GM10266 (cell line): ENCODE measurements around the gene GALM.
A peak's percentile ranks its signal among the peaks of the same experiment; 100 is the strongest.
"Not testable (repeated sequence)": the region's sequence is repeated elsewhere in the genome, so short reads cannot be mapped to it uniquely, and the experiment has no call there.

Source experiments
- DNase-seq: peaks from one replicate; pipeline ENCODE4 v3.0.0; 2012; ENCODE audit errors: extremely low spot score
- TF ChIP-seq, protein P1 (sequence below): IDR thresholded peaks from 2 replicates; pipeline ENCODE4 v1.5.1; 2012; ENCODE audit warnings: mild to moderate bottlenecking, low read depth; ENCODE audit not compliant: control insufficient read depth, insufficient read depth; ENCODE audit errors: missing control alignments

The GALM gene

DNA sequence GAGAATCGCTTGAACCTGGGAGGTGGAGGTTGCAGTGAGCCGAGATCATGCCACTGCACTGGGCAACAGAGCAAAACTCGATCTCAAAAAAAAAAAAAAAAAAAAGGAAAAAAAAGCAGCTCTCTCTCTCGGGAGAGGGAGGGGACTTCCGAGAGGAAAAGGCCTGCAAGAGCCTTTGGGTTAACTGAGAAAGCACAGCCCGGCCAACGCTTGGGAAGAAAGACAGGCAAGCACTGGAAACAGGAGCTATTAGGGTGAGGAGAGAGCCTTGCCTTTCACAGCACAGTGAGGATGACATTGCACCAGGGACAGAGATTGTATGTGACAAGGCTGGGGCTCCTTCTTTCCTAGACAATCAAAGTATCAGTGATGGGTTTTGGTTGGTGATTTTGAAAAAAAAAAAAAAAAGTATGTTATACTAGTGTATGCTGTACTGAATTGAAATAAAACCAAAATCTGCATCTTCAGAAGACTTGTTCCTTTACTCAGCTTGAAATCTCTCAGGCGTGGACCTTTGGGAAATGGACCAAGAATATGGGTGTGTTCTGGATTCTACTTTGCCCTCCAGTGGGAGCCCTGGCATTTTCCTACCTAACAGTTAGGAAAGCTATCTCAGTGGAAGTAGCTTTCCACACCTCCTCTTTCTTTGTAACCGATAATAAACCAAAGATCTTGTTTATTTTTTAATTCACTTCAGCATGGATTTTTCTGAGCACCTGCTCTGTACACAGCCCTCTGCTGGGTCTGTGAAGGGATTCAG lies 68.6 kb downstream of the GALM start:
- TF ChIP-seq, protein P1, sequence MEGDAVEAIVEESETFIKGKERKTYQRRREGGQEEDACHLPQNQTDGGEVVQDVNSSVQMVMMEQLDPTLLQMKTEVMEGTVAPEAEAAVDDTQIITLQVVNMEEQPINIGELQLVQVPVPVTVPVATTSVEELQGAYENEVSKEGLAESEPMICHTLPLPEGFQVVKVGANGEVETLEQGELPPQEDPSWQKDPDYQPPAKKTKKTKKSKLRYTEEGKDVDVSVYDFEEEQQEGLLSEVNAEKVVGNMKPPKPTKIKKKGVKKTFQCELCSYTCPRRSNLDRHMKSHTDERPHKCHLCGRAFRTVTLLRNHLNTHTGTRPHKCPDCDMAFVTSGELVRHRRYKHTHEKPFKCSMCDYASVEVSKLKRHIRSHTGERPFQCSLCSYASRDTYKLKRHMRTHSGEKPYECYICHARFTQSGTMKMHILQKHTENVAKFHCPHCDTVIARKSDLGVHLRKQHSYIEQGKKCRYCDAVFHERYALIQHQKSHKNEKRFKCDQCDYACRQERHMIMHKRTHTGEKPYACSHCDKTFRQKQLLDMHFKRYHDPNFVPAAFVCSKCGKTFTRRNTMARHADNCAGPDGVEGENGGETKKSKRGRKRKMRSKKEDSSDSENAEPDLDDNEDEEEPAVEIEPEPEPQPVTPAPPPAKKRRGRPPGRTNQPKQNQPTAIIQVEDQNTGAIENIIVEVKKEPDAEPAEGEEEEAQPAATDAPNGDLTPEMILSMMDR, result no peak

DNA sequence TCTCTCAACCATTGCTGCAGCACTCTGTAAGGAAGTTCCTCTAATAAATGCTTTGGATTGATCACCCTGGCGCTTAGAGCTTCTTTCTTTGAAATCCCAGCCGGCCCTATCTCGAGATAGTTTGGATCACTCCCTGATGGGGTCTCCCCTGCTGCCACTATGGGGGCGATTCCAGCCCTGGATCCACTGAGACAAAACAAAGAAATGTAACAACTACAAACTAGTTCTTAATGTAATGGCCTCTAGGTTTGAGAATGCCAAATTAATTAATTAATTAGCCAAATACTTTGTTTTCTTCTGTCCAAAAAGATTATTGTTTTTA lies 70.0 kb downstream of the GALM start:
- DNase-seq, result no peak
- TF ChIP-seq, protein P1, result no peak

More for the DNA sequence above, 68.6 kb downstream of the GALM start:
- DNase-seq, result no peak

DNA sequence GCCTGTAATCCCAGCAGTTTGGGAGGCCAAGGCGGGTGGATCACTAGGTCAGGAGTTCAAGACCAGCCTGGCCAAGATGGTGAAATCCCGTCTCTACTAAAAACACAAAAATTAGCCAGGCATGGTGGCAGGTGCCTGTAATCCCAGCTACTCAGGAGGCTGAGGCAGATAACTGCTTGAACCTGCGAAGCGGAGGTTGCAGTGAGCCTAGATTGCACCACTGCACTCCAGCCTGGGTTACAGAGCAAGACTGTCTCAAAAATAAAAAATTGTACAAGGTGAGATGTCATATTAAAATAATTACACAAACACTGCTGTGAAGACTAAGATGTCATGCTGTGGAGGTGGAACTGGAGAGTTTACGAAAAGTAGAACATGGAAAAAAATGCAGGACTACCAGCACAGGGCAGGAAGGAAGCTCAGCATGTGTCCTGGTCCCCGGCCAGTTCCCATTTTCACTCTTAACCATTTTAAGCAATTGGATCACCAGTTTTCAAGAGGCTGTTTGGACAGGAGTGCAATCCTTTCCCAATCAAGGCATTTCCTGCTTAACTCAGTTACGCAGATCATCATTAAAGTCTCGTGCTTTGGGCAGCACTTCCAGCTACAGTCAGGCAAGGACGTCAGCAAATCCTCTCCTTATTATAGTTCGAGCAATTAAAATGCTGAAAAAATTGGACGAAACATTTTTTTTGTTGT lies 71.2 kb downstream of the GALM start:
- DNase-seq, result not testable (repeated sequence)

DNA sequence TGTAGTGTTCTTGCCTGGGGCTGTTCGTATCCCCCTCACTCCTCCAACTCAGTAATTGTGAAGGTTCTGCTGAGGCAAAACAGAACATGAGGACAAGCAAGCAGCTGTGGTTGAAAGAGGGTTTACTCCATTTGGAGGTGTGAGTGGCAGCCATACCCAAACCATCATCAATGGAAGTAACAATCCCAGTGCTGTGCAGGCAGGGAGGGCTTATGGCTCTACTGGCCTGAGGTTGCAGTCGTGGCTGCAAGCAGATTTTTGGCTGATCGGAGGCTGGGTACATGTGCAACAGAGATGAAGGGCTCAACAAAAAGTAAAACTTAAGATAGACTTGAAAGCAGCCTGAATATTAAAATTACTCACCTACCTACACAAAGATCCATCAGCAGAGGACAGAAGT lies 72.0 kb downstream of the GALM start:
- TF ChIP-seq, protein P1, result no peak
- no peak for DNase-seq

DNA sequence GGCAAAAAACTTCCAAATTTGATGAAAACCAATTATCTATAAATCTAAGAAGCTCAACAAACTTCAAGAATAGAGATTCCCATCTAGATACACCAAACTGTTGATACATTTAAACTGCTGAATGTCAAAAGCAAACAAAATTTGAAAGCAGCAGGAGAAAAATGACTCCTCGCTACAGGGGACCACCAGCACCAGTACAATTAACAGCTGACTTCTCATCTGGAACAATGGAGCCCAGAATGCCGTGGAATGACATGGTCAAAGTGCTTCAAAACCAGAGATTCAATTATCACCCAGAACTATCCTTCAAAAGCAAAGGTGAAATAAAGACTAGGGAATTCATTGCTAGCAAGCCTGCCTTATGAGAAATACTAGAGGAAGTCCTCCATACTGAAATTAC lies 73.6 kb downstream of the GALM start:
- TF ChIP-seq, protein P1, result no peak
- DNase-seq, result no peak

DNA sequence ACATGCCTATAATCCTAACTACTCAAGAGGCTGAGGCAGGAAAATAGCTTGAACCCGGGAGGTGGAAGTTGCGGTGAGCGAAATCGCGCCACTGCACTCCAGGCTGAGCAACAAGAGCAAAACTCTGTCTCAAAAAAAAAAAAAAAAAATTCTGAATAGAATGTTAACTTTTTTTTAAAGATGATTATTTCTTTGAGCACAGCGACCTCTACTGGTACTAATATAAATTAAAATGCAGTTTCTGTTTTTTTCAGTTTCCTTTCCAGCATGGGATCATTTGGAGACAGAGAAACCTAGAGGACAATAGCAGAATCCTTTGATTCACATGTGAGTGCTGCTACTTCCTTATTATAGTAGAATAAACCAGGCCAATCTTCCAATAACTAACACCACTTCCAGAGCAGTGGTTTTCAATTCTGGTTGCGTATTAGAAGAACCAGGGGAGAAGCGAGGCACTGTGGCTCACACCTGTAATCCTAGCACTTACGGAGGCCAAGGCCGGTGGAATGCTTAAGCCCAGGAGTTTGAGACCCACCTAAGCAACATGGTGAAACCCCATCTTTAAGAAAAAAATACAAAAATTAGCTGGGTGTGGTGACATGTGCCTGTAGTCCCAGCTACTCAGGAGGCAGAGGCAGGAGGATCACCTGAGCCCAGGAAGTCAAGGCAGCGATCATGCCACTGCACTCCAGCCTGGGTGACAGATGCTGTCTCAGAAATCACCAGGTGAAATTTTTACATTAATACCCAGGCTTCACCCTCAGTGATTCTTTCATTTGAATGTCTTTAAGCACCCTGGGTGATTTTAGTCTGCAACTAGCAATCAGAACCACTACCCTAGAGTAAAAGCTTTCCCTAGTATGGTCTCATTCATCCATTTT lies 75.2 kb downstream of the GALM start:
- TF ChIP-seq, protein P1, result peak; percentile 24

DNA sequence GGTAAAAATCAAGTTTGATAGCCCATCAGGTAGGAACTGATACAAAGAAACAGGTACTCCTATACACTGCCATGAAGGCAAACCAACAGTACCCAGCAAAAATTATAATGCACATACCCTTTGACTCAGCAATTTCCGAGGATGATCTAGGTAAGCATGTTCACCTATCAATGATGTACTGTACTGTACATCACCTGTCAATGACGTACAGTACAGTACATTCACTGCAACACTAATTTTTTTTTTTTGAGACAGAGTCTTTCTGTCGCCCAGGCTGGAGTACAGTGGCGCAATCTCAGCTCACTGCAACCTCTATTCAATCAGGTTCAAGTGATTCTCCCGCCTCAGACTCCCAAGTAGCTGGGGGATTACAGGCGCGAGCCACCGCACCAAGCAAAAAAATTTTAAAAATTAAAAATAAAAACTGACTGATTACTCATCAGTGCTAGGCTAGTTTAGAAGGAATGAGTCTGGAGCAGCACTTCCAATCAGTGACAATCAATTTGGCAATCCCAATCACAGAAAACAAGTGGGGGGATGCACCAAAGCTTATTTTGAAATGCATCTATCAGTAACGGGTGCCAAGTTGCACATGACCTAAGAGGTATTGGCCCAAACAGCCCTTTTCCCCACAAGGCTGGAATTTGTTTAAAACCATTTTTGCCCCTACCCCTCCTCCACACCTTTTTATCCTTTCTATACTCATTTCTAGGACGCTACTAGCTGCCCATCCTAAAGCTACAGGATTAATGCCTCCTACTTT lies 77.1 kb downstream of the GALM start:
- DNase-seq, result no peak
- TF ChIP-seq, protein P1, result no peak

More for the DNA sequence above, 75.2 kb downstream of the GALM start:
- DNase-seq, result no peak
